HepG2 (cell line): ENCODE data around the gene CHCHD6. TPM values are rescaled to one million over a fixed set of nuclear protein-coding genes. Genes with fewer than 3 reads are reported as not detected.

Experiments used
- ATAC-seq: fragments of 200-7000 bp; cut with Tn5 transposase; 3 replicates; pipeline ENCODE4 v1.9.1; 2020; ENCODE audit warnings: mild to moderate bottlenecking, moderate library complexity
- BruUV-seq: library from RNA; stranded (reverse); fragments of 400-500 nt; replicated peaks from 2 replicates; lab custom pipeline; 2021; lab: Mats Ljungman, UMichigan
- CTCF ChIA-PET: fragments of 300-600 bp; formaldehyde crosslinking; extraction: SDS; loops from one replicate; lab custom pipeline; 2021; ENCODE audit warnings: low total read pairs, inconsistent platforms, low intra/inter-chr PET ratio; lab: Yijun Ruan, JAX
- POLR2A ChIA-PET: fragments of 350-600 bp; sonication (Branson Sonifier 250); formaldehyde crosslinking; loops from one replicate; lab custom pipeline; 2020; ENCODE audit warnings: antibody characterized with exemption, inconsistent platforms; lab: Yijun Ruan, JAX
- DNase-seq: peaks from one replicate; pipeline ENCODE4 v3.0.0-alpha.2; 2015; ENCODE audit warnings: low spot score
- FAIRE-seq: peaks from 3 replicates; lab custom pipeline; 2011; peaks lifted over from hg19 to GRCh38; lab: Jason Lieb, UNC
- H2AFZ ChIP-seq: one replicate; pipeline ENCODE4 v1.6.1; 2011; ENCODE audit warnings: low read length, inconsistent platforms
- H3K27ac ChIP-seq: fragments of 300-600 bp; 3 replicates; pipeline ENCODE4 v1.8.0; 2011; ENCODE audit warnings: mixed run types, mild to moderate bottlenecking, mixed read lengths, low read length, inconsistent platforms; ENCODE audit not compliant: insufficient read depth; ENCODE audit errors: extremely low read length
- H3K27me3 ChIP-seq, 2 experiments: fragments of 200-600 bp in 1 of 2; 2 replicates in 1 of 2; 3 replicates in 1 of 2; pipeline versions ENCODE4 v1.6.0 to v1.8.0; 2011; ENCODE audit warnings: low read length in 2 of 2, mild to moderate bottlenecking in 2 of 2, moderate library complexity in 2 of 2, inconsistent platforms in 1 of 2; ENCODE audit not compliant: insufficient read depth in 2 of 2, control insufficient read depth in 1 of 2
- H3K36me3 ChIP-seq, 2 experiments: fragments of 200-600 bp in 1 of 2; replicated peaks in 1 of 2; 2 replicates in 1 of 2; 3 replicates in 1 of 2; pipeline versions ENCODE4 v1.5.1 to v1.8.0; 2011; ENCODE audit warnings: low read length in 2 of 2, inconsistent platforms in 1 of 2; ENCODE audit not compliant: insufficient read depth in 2 of 2, control insufficient read depth in 1 of 2
- H3K4me1 ChIP-seq: 2 replicates; pipeline ENCODE4 v1.5.1; 2012; ENCODE audit warnings: low read length, inconsistent platforms; ENCODE audit not compliant: insufficient read depth
- H3K4me2 ChIP-seq: 2 replicates; pipeline ENCODE4 v1.6.0; 2011; ENCODE audit warnings: low read depth, low read length, inconsistent platforms
- H3K4me3 ChIP-seq, 3 experiments: fragments of 200-600 bp in 1 of 3; sonication (generic), shearing (Covaris generic) in 1 of 3; replicated peaks in 1 of 3; 2 replicates each; pipeline ENCODE4 v1.5.1; 2011 to 2016; ENCODE audit warnings: low read length in 3 of 3, inconsistent platforms in 2 of 3, low read depth in 2 of 3, mild to moderate bottlenecking in 2 of 3, control low read depth in 1 of 3, mixed read lengths in 1 of 3; ENCODE audit not compliant: insufficient read depth in 1 of 3
- H3K79me2 ChIP-seq: one replicate; pipeline ENCODE4 v1.6.1; 2011; ENCODE audit warnings: low read length, inconsistent platforms; ENCODE audit not compliant: insufficient read depth
- H3K9ac ChIP-seq: 2 replicates; pipeline ENCODE4 v1.6.0; 2011; ENCODE audit warnings: mild to moderate bottlenecking, low read depth, low read length, inconsistent platforms; ENCODE audit not compliant: insufficient read depth
- H3K9me3 ChIP-seq: 2 replicates; pipeline ENCODE4 v1.5.1; 2012; ENCODE audit warnings: mild to moderate bottlenecking, low read length
- H4K20me1 ChIP-seq: 2 replicates; pipeline ENCODE4 v1.6.0; 2011; ENCODE audit warnings: inconsistent platforms, mild to moderate bottlenecking, low read length, moderate library complexity; ENCODE audit not compliant: insufficient read depth
- HMGXB3 ChIP-seq: sonication (generic); formaldehyde crosslinking; IDR thresholded peaks from 2 replicates; pipeline ENCODE4 v1.4.0; 2020; ENCODE audit warnings: missing genetic modification reagents, borderline replicate concordance
- NR2C2 ChIP-seq: sonication (generic); formaldehyde crosslinking; IDR thresholded peaks from 2 replicates; pipeline ENCODE4 v1.4.0; 2020; ENCODE audit warnings: missing genetic modification reagents, mild to moderate bottlenecking, moderate library complexity, borderline replicate concordance
- SIX1 ChIP-seq: sonication (generic); formaldehyde crosslinking; IDR thresholded peaks from 2 replicates; pipeline ENCODE4 v1.4.0; 2020; ENCODE audit warnings: missing genetic modification reagents, borderline replicate concordance
- SIX4 ChIP-seq: sonication (generic); formaldehyde crosslinking; IDR thresholded peaks from 2 replicates; pipeline ENCODE4 v1.4.0; 2020; ENCODE audit warnings: missing genetic modification reagents
- YEATS2 ChIP-seq: sonication (generic); formaldehyde crosslinking; IDR thresholded peaks from 2 replicates; pipeline ENCODE4 v1.4.0; 2020; ENCODE audit warnings: missing genetic modification reagents, borderline replicate concordance
- ZMYM4 ChIP-seq: sonication (generic); formaldehyde crosslinking; IDR thresholded peaks from 2 replicates; pipeline ENCODE4 v1.8.1; 2023; ENCODE audit warnings: mild to moderate bottlenecking, missing genetic modification reagents
- ZNF343 ChIP-seq: sonication (generic); formaldehyde crosslinking; IDR thresholded peaks from 2 replicates; pipeline ENCODE4 v1.4.0; 2020; ENCODE audit warnings: mild to moderate bottlenecking, missing genetic modification reagents
- ZNF558 ChIP-seq: sonication (generic); formaldehyde crosslinking; IDR thresholded peaks from 2 replicates; pipeline ENCODE4 v1.9.0; 2022; ENCODE audit warnings: mild to moderate bottlenecking, missing genetic modification reagents, borderline replicate concordance
- ZNF607 ChIP-seq: sonication (generic); formaldehyde crosslinking; IDR thresholded peaks from 2 replicates; pipeline ENCODE4 v1.5.1; 2020; ENCODE audit warnings: missing genetic modification reagents, mild to moderate bottlenecking, borderline replicate concordance
- ZSCAN5A ChIP-seq: sonication (generic); formaldehyde crosslinking; IDR thresholded peaks from 2 replicates; pipeline ENCODE4 v1.8.0; 2022; ENCODE audit warnings: mild to moderate bottlenecking, missing genetic modification reagents, borderline replicate concordance
- WGBS: methylation state at CpG from one replicate; pipeline ENCODE4 v1.1.6; 2017; ENCODE audit warnings: low lambda C conversion rate; 5-methylcytosine and 5-hydroxymethylcytosine counted together
- in situ Hi-C: cut with HindIII; loops from 2 replicates; pipeline ENCODE4 v1.10.0; 2017; ENCODE audit warnings: low pct_unique_long_range_greater_than_20kb; ENCODE audit not compliant: extremely low pct_ligation_motif_present
- intact Hi-C: fragments of 100-400 bp; cut with micrococcal nuclease; formaldehyde crosslinking; loops from one replicate; pipeline ENCODE4 v1.10.0; 2022; ENCODE audit not compliant: unreplicated experiment
- polyA plus RNA-seq, 8 experiments: library from polyadenylated mRNA; depleted of rRNA in 3 of 8; stranded (reverse) in 7 of 8; unstranded in 1 of 8; fragments of >200 nt; fragmentation: Illumina TruSeq in 4 of 8; extraction: Trizol in 4 of 8; gene quantifications; 2 replicates each; pipeline versions ENCODE4 v1.2.1 to v1.2.3, GENCODE V29; 2011 to 2016; ENCODE audit warnings: low read depth in 4 of 8, missing spikeins in 1 of 8, mixed read lengths in 1 of 8; ENCODE audit not compliant: insufficient read depth in 1 of 8
- total RNA-seq, 5 experiments: library from RNA; depleted of rRNA; stranded (reverse); fragments of >200 nt; fragmentation: Illumina TruSeq; extraction: Trizol; gene quantifications; 2 replicates each; pipeline ENCODE4 v1.2.3, GENCODE V29; 2016; ENCODE audit warnings: low read depth in 1 of 5

Gene CHCHD6
- total and polyA plus RNA-seq, 2 of the 13 experiments (the other 11 are each of a cell fraction or from before 2014, with no cell fraction given) = 20.3 to 20.8 TPM

GRCh38 chr3:127000119-127000518 lies 296.1 kb downstream of the CHCHD6 start (continued):
- TF ChIP-seq ZNF607 (CRISPR knock-in tag) = no peak
- no peak for TF ChIP-seq ZNF343 (CRISPR knock-in tag)
- TF ChIP-seq SIX1 (CRISPR knock-in tag) = no peak

- Histone ChIP-seq H3K79me2 (no peaks in the 10 kb centered on the region), H2AFZ (no peak overlapping the region), H3K9me3 (no peaks in the 10 kb centered on the region), H3K36me3 (peaks cover 2 to 6% of the 10 kb centered on the region in 2 experiments; a peak in 1 of 5 replicates), H3K4me2 (no peak overlapping the region)
- in situ Hi-C loops = no loop called here
- ATAC-seq (no peak), DNase-seq (no peak)
- BruUV-seq = no TSS peak
- POLR2A ChIA-PET = no interaction called here
- TF ChIP-seq NR2C2 (CRISPR knock-in tag) (no peak), ZNF558 (CRISPR knock-in tag) (no peak), SIX4 (CRISPR knock-in tag) (no peak), YEATS2 (CRISPR knock-in tag) (no peak), HMGXB3 (no peak), ZSCAN5A (no peak), ZMYM4 (CRISPR knock-in tag) (no peak)
- TF ChIP-seq, all 625 proteins: peak for 0
- intact Hi-C loops = no loop called here
- H4K20me1 ChIP-seq = no peaks in the 10 kb centered on the region
- WGBS = 97% methylated on average over 6 of the region's 12 CpGs
- no peaks in the 10 kb centered on the region for H3K4me1 ChIP-seq
- no peak overlapping the region for H3K4me3 ChIP-seq
- H3K27me3 ChIP-seq = no peaks in the 10 kb centered on the region; a peak in 1 of 5 replicates
- CTCF ChIA-PET = no interaction called here
- H3K9ac ChIP-seq = no peak overlapping the region
- no peak overlapping the region for H3K27ac ChIP-seq
- FAIRE-seq = no peak
Measured at GRCh38 chr3:127000761-127001160, 296.7 kb downstream of the CHCHD6 start.
